Right lobe of liver (tissue), 6 donors: ENCODE data around the gene YPEL3. TPM values are rescaled to one million over a fixed set of nuclear protein-coding genes. Genes with fewer than 3 reads are reported as not detected.

Experiments used
- ATAC-seq, 4 donors: fragments of 200-7000 bp; cut with Tn5 transposase; one replicate each; pipeline ENCODE4 v1.9.1; 2020; ENCODE audit warnings: mild to moderate bottlenecking in 4 of 4, moderate library complexity in 4 of 4
- DNase-seq, 3 donors: peaks; one replicate each; pipeline ENCODE4 v3.0.0-alpha.2; 2020
- H3K27ac ChIP-seq, 3 donors: fragments of 200-600 bp; one replicate each; pipeline ENCODE4 v1.8.0; 2022
- H3K27me3 ChIP-seq, 2 donors: fragments of 200-600 bp; one replicate each; pipeline ENCODE4 v1.8.0; 2022
- H3K36me3 ChIP-seq, 4 donors: fragments of 200-600 bp; sonication (generic) in 1 of 4; one replicate each; pipeline versions ENCODE4 v1.5.1 to v1.8.0; 2017 to 2022; ENCODE audit warnings: control low read depth in 1 of 4
- H3K4me1 ChIP-seq, 4 donors: fragments of 200-600 bp; sonication (generic) in 1 of 4; one replicate each; pipeline versions ENCODE4 v1.5.1 to v1.8.0; 2017 to 2022; ENCODE audit warnings: control low read depth in 1 of 4
- H3K4me3 ChIP-seq, 3 donors: fragments of 200-600 bp; one replicate each; pipeline ENCODE4 v1.8.0; 2022
- H3K9me3 ChIP-seq, 4 donors: fragments of 200-600 bp; sonication (generic) in 1 of 4; one replicate each; pipeline versions ENCODE4 v1.5.1 to v1.8.0; 2017 to 2022; ENCODE audit warnings: control low read depth in 1 of 4
- CTCF ChIP-seq, 4 donors: fragments of 200-600 bp in 3 of 4; fragments of 450-650 bp in 1 of 4; IDR thresholded peaks; one replicate each; pipeline versions ENCODE4 v1.5.1 to v1.8.0; 2016 to 2022; ENCODE audit warnings: antibody characterized with exemption in 4 of 4, mild to moderate bottlenecking in 2 of 4
- POLR2A ChIP-seq: fragments of 450-650 bp; IDR thresholded peaks from one replicate; pipeline ENCODE4 v1.6.1; 2017; ENCODE audit warnings: antibody characterized with exemption, mild to moderate bottlenecking
- WGBS: methylation state at CpG from one replicate; pipeline ENCODE4 v1.1.6; 2018; ENCODE audit warnings: low coverage, low lambda C conversion rate; ENCODE audit not compliant: insufficient coverage; ENCODE audit errors: missing lambda C conversion rate; 5-methylcytosine and 5-hydroxymethylcytosine counted together
- intact Hi-C, 2 donors: fragments of 100-400 bp; cut with DNase I; formaldehyde crosslinking; loops; one replicate each; pipeline versions ENCODE4 v1.11.2 to v1.14.1; 2022
- total RNA-seq, 6 experiments: library from RNA; depleted of rRNA in 2 of 6; stranded (reverse); fragments of >200 nt in 2 of 6; fragmentation: NEBNext Ultra II Directional in 3 of 6; extraction: Animal tissue kit (Norgen Biotek cat#: 25700) in 3 of 6; gene quantifications; one replicate each; pipeline versions ENCODE4 v1.1.0 to v1.2.4, GENCODE V29; 2016 to 2023
- donor health status: DM: no; HTN: yes; CAD: no.
- donor health status: DM: no; HTN: no; CAD: no.
- donor health status: DM: no; HTN: no; CAD: no.
- donor health status: DM: no; HTN: yes; CAD: no.
- donor health status: DM: no; HTN: yes; CAD: no.

YPEL3 gene
- total RNA-seq, 6 experiments from 2014 or later = 13.5 to 46.5 (median 21.9) TPM

DNA sequence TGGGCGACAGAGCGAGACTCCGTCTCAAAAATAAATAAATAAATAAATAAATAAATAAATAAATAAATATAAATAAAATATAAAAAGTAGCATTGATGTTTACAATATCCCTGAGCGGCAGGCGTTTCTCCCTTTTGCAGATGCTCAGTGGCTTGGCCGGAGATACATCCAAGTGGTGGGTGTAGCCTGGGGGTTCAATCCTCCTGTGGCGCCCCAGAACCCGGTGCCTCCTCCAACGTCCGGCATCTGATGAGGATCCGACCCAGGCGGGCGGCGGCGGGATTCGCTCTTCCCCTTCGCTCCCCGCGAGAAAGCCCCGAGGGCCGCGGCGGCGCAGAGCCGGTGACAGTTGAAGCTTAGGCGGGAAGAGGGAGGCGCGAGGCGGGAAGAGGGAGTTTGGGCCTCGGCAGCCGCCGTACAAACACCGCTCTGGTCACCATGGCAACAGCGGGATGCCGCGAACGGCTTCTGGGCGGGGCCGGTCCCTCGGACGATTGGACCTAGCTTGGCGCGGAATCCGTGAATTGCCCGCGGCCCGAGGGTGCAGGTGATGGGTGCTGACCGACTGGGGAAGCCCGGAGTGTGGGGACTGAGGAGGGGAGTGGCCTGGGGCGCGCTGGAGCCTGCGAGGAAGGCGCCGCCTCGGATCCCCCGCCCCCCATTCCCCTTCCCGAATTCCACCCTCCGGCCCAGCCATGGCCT lies 43.2 kb downstream of the YPEL3 start:
- ATAC-seq (peak; percentile 91 to 99 (median 96)), DNase-seq (peak; percentile 94 to 96 (median 95))
- TF ChIP-seq CTCF (IDR thresholded peaks at IDR 0.05) (no peak), POLR2A (no peak)
- Histone ChIP-seq H3K27me3 (no peaks in the 10 kb centered on the region), H3K9me3 (no peaks in the 10 kb centered on the region), H3K36me3 (no peaks in the 10 kb centered on the region), H3K27ac (peak overlapping the region in 1 of 3 donors; percentile 40), H3K4me3 (peak overlapping the region; percentile 66 to 74 (median 69)), H3K4me1 (peaks cover 0 to 4% (median 0%) of the 10 kb centered on the region in 4 donors)
- WGBS = 8% methylated on average over 21 of the region's 58 CpGs
- intact Hi-C loops = no loop called here

GRCh38 chr16:30051518-30051917 lies 44.5 kb downstream of the YPEL3 start:
- Histone ChIP-seq H3K4me3 (no peak overlapping the region), H3K9me3 (no peaks in the 10 kb centered on the region), H3K4me1 (peaks cover 0 to 4% (median 0%) of the 10 kb centered on the region in 4 donors), H3K27me3 (no peaks in the 10 kb centered on the region), H3K36me3 (no peaks in the 10 kb centered on the region), H3K27ac (no peak overlapping the region)
- ATAC-seq = no peak
- no peak for DNase-seq
- intact Hi-C loops = no loop called here
- WGBS = 83% methylated on average over 2 of the region's 3 CpGs
- TF ChIP-seq CTCF (IDR thresholded peaks at IDR 0.05) = no peak
- TF ChIP-seq POLR2A = no peak

GRCh38 chr16:30049871-30050270 lies 46.1 kb downstream of the YPEL3 start:
- ATAC-seq = no peak
- Histone ChIP-seq H3K9me3 (no peaks in the 10 kb centered on the region), H3K27ac (no peak overlapping the region), H3K4me3 (no peak overlapping the region), H3K36me3 (no peaks in the 10 kb centered on the region), H3K4me1 (peaks cover 0 to 4% (median 0%) of the 10 kb centered on the region in 4 donors), H3K27me3 (no peaks in the 10 kb centered on the region)
- WGBS = 93% methylated on average over 5 of the region's 8 CpGs
- TF ChIP-seq POLR2A = no peak
- TF ChIP-seq CTCF (IDR thresholded peaks at IDR 0.05) = no peak
- intact Hi-C loops = no loop called here
- no peak for DNase-seq

GRCh38 chr16:30046588-30046987 lies 49.4 kb downstream of the YPEL3 start:
- intact Hi-C loops = no loop called here
- TF ChIP-seq POLR2A (no peak), CTCF (IDR thresholded peaks at IDR 0.05) (no peak)
- Histone ChIP-seq H3K27ac (no peak overlapping the region), H3K4me3 (no peak overlapping the region), H3K36me3 (no peaks in the 10 kb centered on the region), H3K27me3 (no peaks in the 10 kb centered on the region), H3K4me1 (no peaks in the 10 kb centered on the region), H3K9me3 (no peaks in the 10 kb centered on the region)
- no peak for DNase-seq
- WGBS = 100% methylated on average over 1 of the region's 1 CpG
- ATAC-seq = no peak
